Caco-2 (cell line): ENCODE measurements around the gene CLEC16A. TPM values are rescaled to one million over a fixed set of nuclear protein-coding genes. Genes with fewer than 3 reads are reported as not detected.

Experiments
- BruUV-seq: library from RNA; stranded (reverse); fragments of 400-500 nt; replicated peaks from 2 replicates; lab custom pipeline; 2021; lab: Mats Ljungman, UMichigan
- CTCF ChIA-PET: fragments of 300-600 bp; sonication (Branson Sonifier 250); formaldehyde crosslinking; loops from one replicate; lab custom pipeline; 2022; ENCODE audit warnings: antibody characterized with exemption; lab: Charles Lee
- POLR2A ChIA-PET: fragments of 300-600 bp; sonication (Branson Sonifier 250); formaldehyde crosslinking; loops from one replicate; lab custom pipeline; 2022; ENCODE audit warnings: antibody characterized with exemption; lab: Charles Lee
- DNase-seq, 2 experiments: peaks; one replicate each; pipeline versions ENCODE4 v3.0.0 to v3.0.0-alpha.2; 2020 to 2022
- H3K27me3 ChIP-seq: replicated peaks from 2 replicates; pipeline ENCODE4 v1.6.0; 2011; ENCODE audit warnings: low read length; ENCODE audit not compliant: control insufficient read depth, insufficient read depth
- H3K36me3 ChIP-seq: 2 replicates; pipeline ENCODE4 v1.5.1; 2011; ENCODE audit warnings: low read length; ENCODE audit not compliant: control insufficient read depth, insufficient read depth
- H3K4me1 ChIP-seq: fragments of 250-450 bp; sonication (Bioruptor Pico); 2 replicates; pipeline ENCODE4 v1.5.1; 2020; ENCODE audit warnings: mild to moderate bottlenecking
- H3K4me3 ChIP-seq: 2 replicates; pipeline ENCODE4 v1.5.1; 2011; ENCODE audit warnings: low read depth, mild to moderate bottlenecking, control low read depth, low read length
- H3K9me3 ChIP-seq: fragments of 250-450 bp; sonication (Bioruptor Pico); 2 replicates; pipeline ENCODE4 v1.5.1; 2020; ENCODE audit warnings: mild to moderate bottlenecking, moderate library complexity
- H3K27ac Mint-ChIP-seq: one replicate; pipeline ENCODE4 v1.8.0; 2022; ENCODE audit warnings: mixed read lengths; ENCODE audit not compliant: unreplicated experiment
- H3K27me3 Mint-ChIP-seq: one replicate; pipeline ENCODE4 v1.8.0; 2022; ENCODE audit warnings: mixed read lengths; ENCODE audit not compliant: insufficient read depth, unreplicated experiment
- H3K36me3 Mint-ChIP-seq: one replicate; pipeline ENCODE4 v1.8.0; 2022; ENCODE audit warnings: mild to moderate bottlenecking, mixed read lengths; ENCODE audit not compliant: insufficient read depth, unreplicated experiment
- H3K4me1 Mint-ChIP-seq: one replicate; pipeline ENCODE4 v1.8.0; 2022; ENCODE audit warnings: low read depth, mixed read lengths; ENCODE audit not compliant: unreplicated experiment
- H3K4me3 Mint-ChIP-seq: one replicate; pipeline ENCODE4 v1.8.0; 2022; ENCODE audit warnings: mild to moderate bottlenecking, moderate library complexity, mixed read lengths; ENCODE audit not compliant: unreplicated experiment
- H3K9me3 Mint-ChIP-seq: one replicate; pipeline ENCODE4 v1.8.0; 2022; ENCODE audit warnings: mixed read lengths; ENCODE audit not compliant: unreplicated experiment
- intact Hi-C: fragments of 100-400 bp; cut with micrococcal nuclease; formaldehyde crosslinking; loops from one replicate; pipeline ENCODE4 v1.10.0; 2022; ENCODE audit not compliant: unreplicated experiment
- total RNA-seq: library from RNA; stranded (reverse); gene quantifications from 2 replicates; pipeline ENCODE4 v1.2.3, GENCODE V29; 2022
- TF ChIP-seq, protein P1 (sequence below), 2 experiments: fragments of 200-600 bp in 1 of 2; IDR thresholded peaks; 1 replicate in 1 of 2; 2 replicates in 1 of 2; pipeline versions ENCODE4 v1.5.1 to v1.8.0; 2011 to 2022; ENCODE audit warnings: antibody characterized with exemption in 1 of 2, control low read depth in 1 of 2, inconsistent platforms in 1 of 2, low read depth in 1 of 2, low read length in 1 of 2, mild to moderate bottlenecking in 1 of 2, moderate library complexity in 1 of 2; ENCODE audit not compliant: insufficient read depth in 1 of 2, severe bottlenecking in 1 of 2, unreplicated experiment in 1 of 2

The CLEC16A gene
- total RNA-seq, 1 experiment from 2014 or later = 27.0 TPM

- no peaks in the 10 kb centered on the region for H3K9me3 Mint-ChIP-seq
- TF ChIP-seq, protein P1, sequence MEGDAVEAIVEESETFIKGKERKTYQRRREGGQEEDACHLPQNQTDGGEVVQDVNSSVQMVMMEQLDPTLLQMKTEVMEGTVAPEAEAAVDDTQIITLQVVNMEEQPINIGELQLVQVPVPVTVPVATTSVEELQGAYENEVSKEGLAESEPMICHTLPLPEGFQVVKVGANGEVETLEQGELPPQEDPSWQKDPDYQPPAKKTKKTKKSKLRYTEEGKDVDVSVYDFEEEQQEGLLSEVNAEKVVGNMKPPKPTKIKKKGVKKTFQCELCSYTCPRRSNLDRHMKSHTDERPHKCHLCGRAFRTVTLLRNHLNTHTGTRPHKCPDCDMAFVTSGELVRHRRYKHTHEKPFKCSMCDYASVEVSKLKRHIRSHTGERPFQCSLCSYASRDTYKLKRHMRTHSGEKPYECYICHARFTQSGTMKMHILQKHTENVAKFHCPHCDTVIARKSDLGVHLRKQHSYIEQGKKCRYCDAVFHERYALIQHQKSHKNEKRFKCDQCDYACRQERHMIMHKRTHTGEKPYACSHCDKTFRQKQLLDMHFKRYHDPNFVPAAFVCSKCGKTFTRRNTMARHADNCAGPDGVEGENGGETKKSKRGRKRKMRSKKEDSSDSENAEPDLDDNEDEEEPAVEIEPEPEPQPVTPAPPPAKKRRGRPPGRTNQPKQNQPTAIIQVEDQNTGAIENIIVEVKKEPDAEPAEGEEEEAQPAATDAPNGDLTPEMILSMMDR (IDR thresholded peaks at IDR 0.05; ENCODE audit: insufficient read depth in 1 of 2, low read depth in 1 of 2, low read length in 1 of 2, severe bottlenecking in 1 of 2, unreplicated experiment in 1 of 2) = no peak
- H3K27me3 ChIP-seq = no peaks in the 10 kb centered on the region
- no TSS peak for BruUV-seq
- no peaks in the 10 kb centered on the region for H3K27me3 Mint-ChIP-seq
- no peak overlapping the region for H3K4me3 ChIP-seq
- CTCF ChIA-PET = interaction anchor here (1.9 kb wide), 1 partner anchor 117 kb away, joined by 5 read pairs; the partner anchor contains the start of gene SOCS1
- no peaks in the 10 kb centered on the region for H3K36me3 ChIP-seq
- peaks cover 10% of the 10 kb centered on the region for H3K36me3 Mint-ChIP-seq
- H3K27ac Mint-ChIP-seq = peak overlapping the region; percentile 72
- peaks cover 39% of the 10 kb centered on the region for H3K4me1 ChIP-seq
- H3K9me3 ChIP-seq = no peaks in the 10 kb centered on the region
- H3K4me1 Mint-ChIP-seq = peaks cover 20% of the 10 kb centered on the region
- POLR2A ChIA-PET = interaction anchor here (0.6 kb wide), 1 partner anchor 135 kb away, joined by 3 read pairs; no protein-coding TSS in a partner anchor
- no peak for DNase-seq
- intact Hi-C loops = no loop called here
- H3K4me3 Mint-ChIP-seq = no peak overlapping the region
These were observed 194.5 kb downstream of the CLEC16A start for GRCh38 chr16:11138769-11139325.

DNA sequence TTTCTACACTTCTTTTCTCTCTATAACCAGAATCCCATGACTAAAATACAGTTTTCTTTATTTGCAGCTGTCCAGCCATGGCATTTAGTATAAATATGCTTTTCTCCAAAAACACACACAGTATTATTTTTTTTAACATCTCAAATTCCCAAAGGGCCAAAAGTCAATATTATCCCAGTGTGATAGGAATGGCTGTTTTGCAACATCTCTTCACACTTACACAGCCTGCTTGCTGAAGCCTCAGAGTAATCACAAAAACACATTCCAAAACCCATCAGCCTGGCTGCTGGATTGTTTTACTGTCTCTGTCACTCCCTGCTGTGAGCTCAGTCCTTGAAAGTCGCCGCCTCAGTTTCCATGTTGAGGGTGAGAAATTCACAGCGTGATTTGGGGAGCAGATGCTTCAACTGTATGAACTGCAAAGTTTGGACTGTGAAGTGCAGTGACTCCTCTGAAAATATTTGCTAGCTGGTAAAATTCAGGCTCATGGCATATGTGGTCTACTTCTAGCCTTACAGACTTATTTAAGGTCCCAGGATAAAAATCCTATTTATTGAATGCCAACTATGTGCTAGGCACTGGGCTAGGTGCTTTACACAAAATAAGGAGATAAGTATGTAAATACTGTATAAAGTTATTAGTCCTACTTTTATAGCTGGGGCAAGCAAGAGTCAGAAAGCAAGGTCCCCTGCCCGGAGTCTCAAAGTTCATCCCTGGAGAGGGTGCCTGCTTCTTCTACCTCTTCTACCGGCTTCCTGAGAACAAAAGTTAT lies 195.1 kb downstream of the CLEC16A start:
- peak overlapping the region; percentile 27 for H3K4me3 Mint-ChIP-seq
- no peak overlapping the region for H3K4me3 ChIP-seq

DNA sequence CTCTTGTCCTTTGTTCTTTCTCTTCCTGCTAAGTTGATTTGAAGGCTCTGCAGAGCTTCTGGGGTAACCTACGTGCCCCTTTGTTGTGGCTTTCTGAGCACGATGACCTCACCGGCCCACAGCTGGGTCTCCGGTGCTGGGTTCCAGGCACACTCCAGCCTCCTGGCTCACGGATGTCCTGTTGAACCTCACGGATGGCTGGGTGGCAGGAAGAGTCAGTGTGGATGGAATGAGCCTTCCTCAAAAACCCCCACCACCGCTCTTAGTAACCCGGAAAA lies 195.7 kb downstream of the CLEC16A start:
- CTCF ChIA-PET = interaction anchor here (1.9 kb wide), 1 partner anchor 116 kb away, joined by 5 read pairs; the partner anchor contains the start of gene SOCS1
- Mint-ChIP-seq H3K27ac (peak overlapping the region; percentile 72), H3K36me3 (peaks cover 10% of the 10 kb centered on the region), H3K4me3 (no peak overlapping the region), H3K4me1 (peaks cover 20% of the 10 kb centered on the region), H3K9me3 (no peaks in the 10 kb centered on the region), H3K27me3 (no peaks in the 10 kb centered on the region)
- intact Hi-C loops = no loop called here
- DNase-seq = no peak
- Histone ChIP-seq H3K9me3 (no peaks in the 10 kb centered on the region), H3K4me3 (no peak overlapping the region), H3K36me3 (no peaks in the 10 kb centered on the region), H3K27me3 (no peaks in the 10 kb centered on the region), H3K4me1 (peaks cover 27% of the 10 kb centered on the region)
- no TSS peak for BruUV-seq
- POLR2A ChIA-PET = interaction anchor here (1.0 kb wide), 1 partner anchor 116 kb away, joined by 6 read pairs; the partner anchor contains the start of gene SOCS1
- TF ChIP-seq, protein P1 (IDR thresholded peaks at IDR 0.05; ENCODE audit: insufficient read depth in 1 of 2, low read depth in 1 of 2, low read length in 1 of 2, severe bottlenecking in 1 of 2, unreplicated experiment in 1 of 2) = no peak

More for the DNA sequence above, 195.1 kb downstream of the CLEC16A start:
- Mint-ChIP-seq H3K9me3 (no peaks in the 10 kb centered on the region), H3K4me1 (peaks cover 20% of the 10 kb centered on the region), H3K27ac (peak overlapping the region; percentile 72), H3K27me3 (no peaks in the 10 kb centered on the region), H3K36me3 (peaks cover 10% of the 10 kb centered on the region)
- BruUV-seq = no TSS peak
- ChIA-PET POLR2A (interaction anchor here (0.6 to 1.0 kb wide), 2 partner anchors 117 to 134 kb away, joined by 3 to 6 read pairs; partner anchors contain the start of gene SOCS1), CTCF (interaction anchor here (1.9 kb wide), 1 partner anchor 116 kb away, joined by 5 read pairs; the partner anchor contains the start of gene SOCS1)
- Histone ChIP-seq H3K9me3 (no peaks in the 10 kb centered on the region), H3K27me3 (no peaks in the 10 kb centered on the region), H3K36me3 (no peaks in the 10 kb centered on the region), H3K4me1 (peaks cover 32% of the 10 kb centered on the region)
- peak in 1 of 2 experiments; percentile 52 for DNase-seq
- intact Hi-C loops = no loop called here
- TF ChIP-seq, protein P1 (IDR thresholded peaks at IDR 0.05; ENCODE audit: insufficient read depth in 1 of 2, low read depth in 1 of 2, low read length in 1 of 2, severe bottlenecking in 1 of 2, unreplicated experiment in 1 of 2) = no peak
